ENCODE results near the gene IFI27L2. TPM values are rescaled to one million over a fixed set of nuclear protein-coding genes. Genes with fewer than 3 reads are reported as not detected.

Gene IFI27L2
- total and polyA plus RNA-seq, 12 donors, result 41.5 to 122 (median 68.3) TPM

- Histone ChIP-seq H3K9me3 (no peaks in the 10 kb centered on the region), H3K4me1 (peaks cover 0 to 4% (median 0%) of the 10 kb centered on the region in 9 donors), H3K27me3 (peaks cover 0 to 2% (median 0%) of the 10 kb centered on the region in 7 donors), H3K4me3 (no peak overlapping the region), H3K27ac (no peak overlapping the region), H3K36me3 (no peaks in the 10 kb centered on the region)
- TF ChIP-seq, protein P1, sequence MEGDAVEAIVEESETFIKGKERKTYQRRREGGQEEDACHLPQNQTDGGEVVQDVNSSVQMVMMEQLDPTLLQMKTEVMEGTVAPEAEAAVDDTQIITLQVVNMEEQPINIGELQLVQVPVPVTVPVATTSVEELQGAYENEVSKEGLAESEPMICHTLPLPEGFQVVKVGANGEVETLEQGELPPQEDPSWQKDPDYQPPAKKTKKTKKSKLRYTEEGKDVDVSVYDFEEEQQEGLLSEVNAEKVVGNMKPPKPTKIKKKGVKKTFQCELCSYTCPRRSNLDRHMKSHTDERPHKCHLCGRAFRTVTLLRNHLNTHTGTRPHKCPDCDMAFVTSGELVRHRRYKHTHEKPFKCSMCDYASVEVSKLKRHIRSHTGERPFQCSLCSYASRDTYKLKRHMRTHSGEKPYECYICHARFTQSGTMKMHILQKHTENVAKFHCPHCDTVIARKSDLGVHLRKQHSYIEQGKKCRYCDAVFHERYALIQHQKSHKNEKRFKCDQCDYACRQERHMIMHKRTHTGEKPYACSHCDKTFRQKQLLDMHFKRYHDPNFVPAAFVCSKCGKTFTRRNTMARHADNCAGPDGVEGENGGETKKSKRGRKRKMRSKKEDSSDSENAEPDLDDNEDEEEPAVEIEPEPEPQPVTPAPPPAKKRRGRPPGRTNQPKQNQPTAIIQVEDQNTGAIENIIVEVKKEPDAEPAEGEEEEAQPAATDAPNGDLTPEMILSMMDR (IDR thresholded peaks at IDR 0.05), result peak in 5 of 9 donors; percentile 13 to 21 (median 15)
- no peak for DNase-seq
- 75 to 81% methylated on average over 3 of the region's 3 CpGs for WGBS, 2 donors
- intact Hi-C loops (cut with DNase I), result no loop called here
- no peak for ATAC-seq
Measured at GRCh38 chr14:94143239-94143638, 13.8 kb upstream of the IFI27L2 start.

DNA sequence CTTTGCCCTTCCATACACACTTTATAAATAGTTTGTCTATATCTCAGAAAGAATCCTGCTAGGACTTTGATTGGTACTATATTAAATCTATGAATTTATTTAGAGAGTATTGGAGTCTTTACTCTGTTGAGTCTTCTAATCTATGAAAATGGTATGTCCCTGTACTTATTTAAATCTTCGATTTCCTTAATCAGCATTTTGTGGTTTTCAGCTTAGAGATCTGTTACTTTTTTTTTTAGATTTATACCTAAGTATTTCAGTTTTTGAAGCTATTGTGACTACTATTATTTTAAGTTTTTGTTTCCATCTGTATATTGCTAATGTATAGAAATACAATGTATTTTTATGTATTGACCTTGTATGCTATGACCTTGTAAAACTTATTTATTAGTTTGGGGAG, 13.4 kb upstream of the IFI27L2 start:
- TF ChIP-seq, protein P1 (IDR thresholded peaks at IDR 0.05), result no peak
- intact Hi-C loops (cut with DNase I), result no loop called here
- H3K27ac ChIP-seq, result no peak overlapping the region
- DNase-seq (no peak), ATAC-seq (no peak)
- peaks cover 0 to 6% (median 3%) of the 10 kb centered on the region in 7 donors for H3K27me3 ChIP-seq
- whole genome bisulfite sequencing, 2 donors, result 85 to 90% methylated on average over 1 of the region's 1 CpG
- no peak overlapping the region for H3K4me3 ChIP-seq
- H3K4me1 ChIP-seq, result peaks cover 0 to 4% (median 0%) of the 10 kb centered on the region in 9 donors
- H3K9me3 ChIP-seq, result no peaks in the 10 kb centered on the region
- H3K36me3 ChIP-seq, result no peaks in the 10 kb centered on the region

DNA sequence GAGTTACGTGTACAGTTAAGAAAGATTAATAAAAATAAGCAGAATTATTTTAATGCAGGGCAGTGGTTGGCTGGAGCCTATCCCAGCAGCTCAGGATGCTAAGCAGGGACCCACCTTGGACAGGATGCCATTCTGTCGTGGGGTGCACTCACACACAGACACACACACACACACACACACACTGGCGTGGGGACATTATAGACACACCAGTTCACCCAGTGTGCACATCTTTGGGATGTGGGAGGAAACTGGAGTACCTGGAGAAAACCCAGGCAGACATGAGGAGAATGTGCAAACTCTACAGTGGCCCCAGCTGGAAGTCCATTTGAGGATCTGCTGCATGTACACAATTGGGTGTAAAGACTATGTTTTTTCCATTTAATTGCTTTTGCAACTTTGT, 12.8 kb upstream of the IFI27L2 start:
- 68 to 75% methylated on average over 3 of the region's 3 CpGs for WGBS, 2 donors
- Histone ChIP-seq H3K4me3 (no peak overlapping the region), H3K9me3 (no peaks in the 10 kb centered on the region), H3K27me3 (peaks cover 0 to 9% (median 4%) of the 10 kb centered on the region in 7 donors), H3K27ac (no peak overlapping the region), H3K36me3 (no peaks in the 10 kb centered on the region), H3K4me1 (peaks cover 0 to 4% (median 0%) of the 10 kb centered on the region in 9 donors)
- TF ChIP-seq, protein P1 (IDR thresholded peaks at IDR 0.05), result no peak
- DNase-seq (no peak), ATAC-seq (no peak)
- intact Hi-C loops (cut with DNase I), result no loop called here

- intact Hi-C loops (cut with DNase I), result loop anchor here in 9 of 10 donors (5.0 to 10.0 kb wide), 9 partner anchors 33 to 345 kb away; partner anchors contain the start of genes DDX24 (in 1 of the 9), IFI27L1 (in 1 of the 9) and PPP4R4 (in 1 of the 9)
- ATAC-seq (no peak), DNase-seq (no peak)
- H3K27ac ChIP-seq, result no peak overlapping the region
- H3K4me3 ChIP-seq, result no peak overlapping the region
- H3K27me3 ChIP-seq, result peaks cover 0 to 9% (median 4%) of the 10 kb centered on the region in 7 donors
- WGBS, 2 donors, result 87 to 89% methylated on average over 5 of the region's 5 CpGs
- TF ChIP-seq, protein P1 (IDR thresholded peaks at IDR 0.05), result no peak
- peaks cover 0 to 11% (median 0%) of the 10 kb centered on the region in 11 donors for H3K9me3 ChIP-seq
- no peaks in the 10 kb centered on the region for H3K36me3 ChIP-seq
- peaks cover 0 to 5% (median 0%) of the 10 kb centered on the region in 9 donors for H3K4me1 ChIP-seq
Measured at GRCh38 chr14:94139421-94139820, 10.0 kb upstream of the IFI27L2 start.

All from heart right ventricle (tissue), 16 donors.